HG03045 (cell line): ENCODE results near the gene ISYNA1.

Source experiments
- ATAC-seq: cut with Tn5 transposase; IDR thresholded peaks from one replicate; pipeline ENCODE4 v1.9.1; 2021; ENCODE audit warnings: mild to moderate bottlenecking, moderate library complexity; ENCODE audit not compliant: unreplicated experiment

Gene ISYNA1

DNA sequence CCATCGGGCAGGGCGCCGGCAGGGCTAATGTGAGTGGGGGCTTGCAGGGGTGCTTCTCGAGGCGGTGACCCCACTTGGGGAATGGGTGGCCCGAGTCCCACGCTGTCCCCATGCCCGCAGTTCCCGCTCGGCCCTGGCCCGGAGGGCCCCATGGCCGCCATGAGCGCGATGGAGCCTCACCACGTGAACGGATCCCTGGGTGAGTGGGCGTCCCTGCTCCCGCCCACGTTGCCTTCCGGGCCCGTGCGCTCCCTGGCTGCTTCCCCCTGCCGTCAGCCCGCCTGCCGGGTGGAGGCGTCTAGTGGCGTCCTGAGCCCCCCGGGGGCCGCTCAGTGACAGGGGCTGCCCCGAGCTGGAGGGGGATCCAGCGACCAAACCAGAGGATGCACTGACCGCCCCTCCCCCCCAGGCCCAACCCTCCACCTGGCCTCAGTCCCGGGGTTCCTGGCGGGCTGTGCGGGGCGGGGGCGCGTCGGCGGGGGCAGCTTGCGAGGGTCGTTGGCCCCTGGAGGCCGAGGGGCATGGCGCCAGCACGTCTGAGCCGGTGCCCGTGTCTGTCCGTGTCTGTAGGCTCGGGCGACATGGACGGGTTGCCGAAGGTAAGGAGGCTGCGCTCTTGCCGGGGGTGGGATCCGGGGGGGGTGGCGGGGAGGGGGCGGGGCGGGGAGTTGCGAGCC lies 4.8 kb downstream of the ISYNA1 start:
- ATAC-seq, result no peak

DNA sequence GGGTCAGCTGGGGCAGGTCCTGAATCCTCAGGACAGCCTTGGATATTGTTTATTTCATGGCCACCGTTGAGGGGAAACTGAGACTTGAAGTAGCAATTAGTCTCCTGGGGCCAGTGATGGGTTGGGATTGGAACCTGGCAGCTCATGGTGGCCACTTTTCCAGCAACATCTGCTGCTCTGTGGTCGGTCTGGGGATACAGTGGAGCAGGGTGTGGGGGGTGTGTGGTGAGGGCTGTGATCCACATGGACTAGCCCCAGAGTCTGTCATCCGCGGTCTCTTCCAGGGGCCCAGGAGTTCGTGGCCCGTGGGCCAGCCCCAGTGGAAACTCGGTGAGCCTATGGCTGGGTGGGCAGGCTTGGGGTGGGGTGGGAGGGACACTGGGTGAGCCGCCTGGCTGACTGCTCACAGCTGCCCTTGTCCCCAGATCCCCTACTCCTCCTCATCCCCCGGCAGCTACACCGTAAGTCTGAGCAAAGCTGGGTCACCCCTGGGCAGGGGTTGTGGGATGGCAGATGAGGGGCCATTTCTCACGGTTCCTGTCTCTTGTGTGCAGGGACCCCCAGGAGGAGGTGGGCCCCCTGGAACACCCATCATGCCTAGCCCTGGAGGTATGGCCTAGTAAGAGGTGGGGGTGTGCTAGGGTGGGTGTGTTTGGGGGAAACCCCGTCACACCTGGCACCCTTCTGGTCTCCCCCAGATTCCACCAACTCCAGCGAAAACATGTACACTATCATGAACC lies 5.5 kb downstream of the ISYNA1 start:
- no peak for ATAC-seq

DNA sequence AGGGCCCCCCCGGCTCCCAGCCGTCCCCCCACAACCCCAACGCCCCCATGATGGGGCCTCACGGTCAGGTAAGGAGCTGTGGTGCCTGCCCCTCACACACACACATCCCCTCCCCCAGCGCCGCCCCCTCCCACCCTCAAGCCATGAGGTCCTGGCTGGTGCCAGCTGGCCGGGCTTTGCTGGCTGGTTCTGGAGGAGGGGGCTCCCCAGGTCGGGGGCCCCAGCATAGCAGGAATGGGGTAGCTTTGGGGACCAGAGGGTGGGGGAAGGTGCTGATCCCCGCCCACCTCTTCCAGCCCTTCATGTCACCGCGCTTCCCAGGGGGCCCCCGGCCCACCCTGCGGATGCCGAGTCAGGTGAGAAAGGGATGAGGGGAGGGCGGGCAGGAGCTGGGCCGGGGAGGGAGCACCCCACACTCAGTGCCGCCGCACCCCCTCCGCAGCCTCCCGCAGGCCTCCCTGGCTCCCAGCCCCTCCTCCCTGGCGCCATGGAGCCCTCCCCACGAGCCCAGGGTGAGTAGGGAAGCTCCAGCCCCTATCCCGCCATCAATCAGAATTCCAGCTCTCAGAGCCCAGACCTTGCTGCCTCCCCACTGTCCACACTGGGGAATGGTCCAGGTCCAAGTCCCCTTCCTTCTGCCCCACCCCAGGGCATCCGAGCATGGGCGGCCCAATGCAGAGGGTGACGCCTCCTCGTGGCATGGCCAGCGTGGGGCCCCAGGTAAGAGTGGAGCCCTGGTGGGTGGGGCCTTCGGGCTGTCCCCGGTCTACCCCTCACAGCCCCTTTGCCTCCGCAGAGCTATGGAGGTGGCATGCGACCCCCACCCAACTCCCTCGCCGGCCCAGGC lies 6.4 kb downstream of the ISYNA1 start:
- ATAC-seq, result no peak

DNA sequence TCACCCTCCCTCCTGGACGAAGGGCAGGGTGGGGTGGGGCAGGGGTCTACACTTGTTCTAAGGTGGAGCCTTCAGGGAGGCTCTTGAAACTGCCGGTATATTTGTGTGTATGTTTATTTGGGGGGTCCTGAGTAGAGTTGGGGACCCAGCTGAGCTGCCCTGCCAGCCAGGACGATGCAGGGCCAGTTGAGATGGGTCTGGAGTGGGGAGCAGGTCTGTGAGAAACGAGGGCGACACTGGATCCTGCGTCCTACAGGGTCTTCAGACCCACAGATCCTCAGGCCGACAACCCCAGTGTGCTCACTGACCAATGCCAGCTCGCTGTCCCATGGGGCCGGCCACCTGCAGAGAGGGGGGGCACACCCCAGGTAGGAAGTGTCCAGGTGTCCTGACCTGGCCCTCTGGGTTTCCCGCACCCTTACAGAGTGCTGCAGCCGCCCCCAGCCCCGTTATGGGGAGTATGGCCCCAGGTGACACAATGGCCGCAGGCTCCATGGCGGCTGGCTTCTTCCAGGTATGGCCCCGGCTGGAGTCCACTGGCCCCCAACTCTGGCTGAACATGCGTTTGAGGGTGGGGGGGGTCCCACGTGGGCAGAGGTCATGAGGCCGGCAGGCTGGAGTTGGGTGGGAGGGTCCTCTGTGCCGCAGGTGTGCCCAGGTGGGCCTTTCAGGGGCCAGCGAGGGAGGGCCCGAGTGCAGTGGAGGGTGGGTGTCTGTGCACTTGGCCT lies 7.4 kb downstream of the ISYNA1 start:
- no peak for ATAC-seq

DNA sequence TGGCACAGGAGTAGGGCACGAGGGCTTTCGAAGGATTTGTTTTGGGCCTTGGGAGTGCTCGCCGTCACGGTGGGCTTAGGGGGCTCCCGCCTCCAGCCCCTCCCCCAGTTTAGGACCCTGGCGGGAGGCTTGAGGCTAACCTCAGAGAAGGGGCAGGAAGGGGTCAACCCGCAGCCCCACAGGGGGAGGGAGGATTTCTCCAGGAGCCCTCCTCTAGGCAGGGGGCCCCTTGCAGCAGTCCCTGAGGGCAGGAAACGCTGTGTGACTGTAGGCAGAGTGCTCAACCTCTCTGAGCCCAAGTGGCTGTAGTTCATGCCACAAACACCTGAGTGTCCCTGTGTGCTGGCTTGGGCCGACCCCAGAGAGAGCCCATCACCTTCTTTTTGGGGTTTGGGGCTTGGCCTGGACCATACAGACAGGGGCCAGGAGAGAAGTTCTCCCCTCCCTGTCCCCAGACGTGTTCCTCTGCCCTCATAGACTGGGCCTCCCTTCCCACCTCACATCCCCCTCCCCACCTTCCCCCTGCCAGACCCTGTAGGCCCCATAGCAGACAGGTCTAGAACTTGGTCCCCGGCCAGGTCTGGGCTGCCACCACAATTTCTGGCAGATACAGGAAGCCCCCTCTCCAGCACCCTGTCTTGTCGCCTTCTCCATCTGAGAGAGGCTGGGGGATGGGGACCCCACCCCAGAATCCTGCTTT lies 8.1 kb downstream of the ISYNA1 start:
- ATAC-seq, result no peak

DNA sequence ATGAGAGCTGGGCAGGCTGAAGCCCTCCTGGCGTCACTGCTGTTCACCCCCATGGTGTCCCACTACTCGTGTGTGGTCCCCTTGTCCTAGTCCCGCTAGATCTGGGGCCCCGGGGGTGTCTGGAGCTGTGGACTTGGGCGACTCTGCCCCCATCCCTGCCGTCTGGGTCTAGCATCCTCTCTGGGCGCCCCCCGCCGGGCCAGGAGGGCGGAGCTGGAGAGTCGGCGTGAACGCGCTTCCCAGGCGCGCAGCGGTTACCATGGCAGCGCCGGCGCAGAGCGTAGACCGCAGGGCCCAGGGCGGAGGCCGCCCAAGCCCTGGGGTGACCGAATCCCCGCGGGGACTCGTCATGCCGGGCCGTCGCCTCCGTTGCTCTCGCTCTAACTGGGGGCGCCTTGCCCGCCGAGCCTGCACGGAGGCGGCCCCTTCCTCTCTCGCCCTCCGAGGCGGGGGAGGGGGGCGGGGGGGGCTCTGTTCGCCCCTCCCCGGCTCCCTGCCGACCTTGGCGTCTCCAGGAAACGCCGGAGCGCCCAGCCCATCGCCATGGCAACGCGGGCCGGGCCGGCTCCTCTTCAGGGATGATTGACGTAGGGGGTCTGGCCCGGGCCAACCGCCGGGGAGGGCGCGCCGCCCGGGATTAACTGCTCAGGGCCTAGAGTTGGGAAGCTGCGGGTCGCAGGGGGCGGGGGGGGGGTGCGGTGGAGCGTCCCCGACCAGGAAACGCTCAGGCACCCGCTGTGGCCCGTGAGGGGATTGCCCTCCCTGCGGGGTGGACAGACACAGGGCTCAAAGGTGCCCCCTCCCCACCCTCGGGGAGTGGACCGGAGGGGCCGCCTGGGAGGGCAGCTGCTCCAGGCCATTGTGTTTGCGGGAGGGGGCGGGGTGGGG lies 8.9 kb downstream of the ISYNA1 start:
- ATAC-seq, result no peak

DNA sequence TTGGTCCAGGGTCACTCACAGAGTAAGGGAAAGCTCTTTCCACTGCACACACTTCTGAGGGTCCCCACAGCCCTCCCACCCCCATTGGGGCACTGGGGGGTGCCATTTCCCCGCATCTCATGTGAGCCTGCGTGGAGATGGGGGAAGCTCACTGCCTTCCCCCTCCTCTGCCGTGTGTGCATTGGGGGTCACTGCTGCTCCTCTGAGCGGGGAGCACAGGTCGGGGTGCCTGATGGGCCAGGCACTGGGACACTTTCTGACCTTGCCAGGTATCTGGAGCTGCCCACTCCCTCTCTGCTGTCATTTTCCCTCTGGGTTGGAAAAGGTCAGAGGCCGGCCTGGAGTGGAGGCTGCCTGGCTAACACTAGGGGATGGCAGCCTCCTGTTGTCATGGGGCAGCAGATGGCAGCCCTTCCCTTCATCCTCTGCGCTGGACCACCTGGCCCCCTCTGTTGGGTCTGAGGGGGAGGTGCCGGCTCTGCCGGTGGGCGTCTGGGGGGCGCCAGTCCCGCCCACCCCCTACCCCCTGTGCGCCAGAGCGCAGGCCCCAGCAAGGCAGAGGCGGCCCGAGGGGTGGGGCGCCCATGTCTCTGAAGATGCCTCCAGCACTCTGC lies 9.7 kb downstream of the ISYNA1 start:
- no peak for ATAC-seq

DNA sequence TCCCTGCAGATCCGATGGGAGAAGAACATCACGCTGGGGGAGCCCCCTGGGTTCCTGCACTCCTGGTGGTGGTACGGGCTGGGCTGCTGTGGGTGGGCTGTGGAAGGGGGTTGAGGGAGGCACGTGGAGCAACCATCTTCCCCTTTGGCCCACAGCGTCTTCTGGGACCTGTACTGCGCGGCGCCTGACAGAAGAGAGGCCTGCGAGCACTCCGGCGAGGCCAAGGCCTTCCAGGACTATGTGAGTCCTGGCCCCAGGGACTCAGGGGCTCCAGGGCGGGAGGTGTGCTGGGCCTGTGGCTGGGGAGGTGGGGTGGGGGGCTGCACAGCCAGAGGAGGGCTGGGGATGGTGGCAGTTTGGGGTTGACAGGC lies 10.2 kb downstream of the ISYNA1 start:
- ATAC-seq, result no peak

DNA sequence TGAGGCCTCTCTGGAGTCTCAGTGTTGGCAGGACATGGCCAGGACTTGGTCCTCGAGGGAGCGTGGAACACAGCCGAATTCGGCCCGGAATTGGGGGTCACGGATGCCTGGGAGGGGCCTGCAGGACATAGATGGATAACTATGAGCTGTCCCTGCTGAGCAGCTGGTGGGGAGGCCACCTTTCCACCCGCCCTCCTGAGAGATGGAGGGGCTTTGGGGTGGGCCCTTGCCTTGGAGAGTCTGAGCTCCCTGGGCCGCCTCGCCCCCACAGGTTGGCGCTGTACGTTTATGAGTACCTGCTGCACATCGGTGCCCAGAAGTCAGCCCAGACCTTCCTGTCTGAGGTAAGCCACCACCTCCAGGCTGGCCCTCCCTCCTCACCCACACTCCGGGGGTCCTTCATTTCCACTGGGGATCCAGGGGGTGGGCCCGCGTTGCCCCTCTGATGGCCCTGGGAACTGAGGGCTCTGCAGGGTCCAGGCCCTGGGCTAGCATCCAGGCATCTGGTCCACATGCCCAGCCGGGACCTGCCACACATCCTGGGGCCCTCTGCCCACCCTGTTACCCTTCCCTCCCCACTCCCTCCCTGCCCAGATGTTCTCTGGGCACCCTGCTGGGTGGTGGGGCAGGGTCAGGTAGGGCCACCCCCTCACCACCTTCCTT lies 10.7 kb downstream of the ISYNA1 start:
- ATAC-seq, result no peak

DNA sequence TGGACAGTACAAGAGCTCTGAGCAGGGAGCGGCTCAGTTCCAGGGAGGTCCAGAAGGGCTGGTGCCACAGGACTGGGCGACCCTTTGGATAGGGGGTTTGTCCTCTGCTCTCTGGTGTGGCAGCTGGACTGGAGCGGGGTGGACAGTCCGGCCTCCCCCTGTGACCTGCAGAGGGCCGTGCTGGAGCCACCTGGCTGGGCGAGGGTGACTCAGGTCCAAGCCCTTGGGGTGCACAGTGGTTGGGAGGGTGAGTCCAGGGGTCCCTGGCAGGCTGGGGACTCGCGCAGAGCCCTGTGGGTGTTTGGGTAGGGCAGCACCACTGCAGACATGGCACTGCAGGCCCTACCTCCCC lies 11.5 kb downstream of the ISYNA1 start:
- no peak for ATAC-seq

DNA sequence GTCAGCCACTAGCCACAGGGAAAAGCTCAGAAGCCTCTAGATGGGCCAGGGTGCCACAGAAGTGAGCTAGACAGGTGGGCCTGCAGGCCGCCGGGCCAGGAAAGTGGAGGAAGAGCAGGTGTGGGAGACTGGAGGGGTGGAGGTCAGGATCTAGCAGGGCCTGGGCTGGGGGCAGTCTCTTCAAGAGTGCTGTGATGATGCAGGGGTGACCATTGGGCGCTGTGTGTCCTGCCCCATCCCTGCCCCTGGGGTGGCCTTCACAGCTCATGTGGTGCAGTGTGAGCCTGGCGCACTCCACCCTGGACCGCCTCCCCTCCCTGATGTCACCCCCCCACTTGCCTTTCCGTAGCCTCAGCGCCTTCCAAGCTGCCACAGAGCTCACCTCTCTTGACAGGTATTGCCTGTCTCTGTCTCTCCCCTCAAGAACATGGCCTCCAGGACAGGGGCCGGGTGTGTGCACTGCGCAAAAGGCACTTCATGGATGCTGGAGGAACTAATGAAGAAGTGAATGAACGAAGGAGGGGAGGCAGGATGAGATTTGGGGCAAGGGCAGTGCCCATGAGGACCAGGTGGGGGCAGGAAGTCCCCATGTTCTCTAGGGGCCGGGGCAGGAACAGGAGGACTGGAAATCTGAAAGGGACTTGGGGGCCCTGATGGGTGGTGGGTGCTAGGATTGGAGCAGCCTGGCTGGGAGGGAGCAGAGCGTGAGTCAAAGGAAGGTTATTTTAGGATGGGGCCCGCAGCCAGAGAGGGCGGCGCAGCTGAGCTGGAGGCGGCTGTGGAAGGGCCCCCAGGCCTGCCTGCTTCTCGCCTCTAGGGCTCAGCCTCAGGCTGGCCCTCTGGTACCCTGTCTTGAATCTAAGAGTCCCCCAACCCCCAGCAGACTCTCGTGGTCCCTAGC lies 12.2 kb downstream of the ISYNA1 start:
- ATAC-seq, result no peak

DNA sequence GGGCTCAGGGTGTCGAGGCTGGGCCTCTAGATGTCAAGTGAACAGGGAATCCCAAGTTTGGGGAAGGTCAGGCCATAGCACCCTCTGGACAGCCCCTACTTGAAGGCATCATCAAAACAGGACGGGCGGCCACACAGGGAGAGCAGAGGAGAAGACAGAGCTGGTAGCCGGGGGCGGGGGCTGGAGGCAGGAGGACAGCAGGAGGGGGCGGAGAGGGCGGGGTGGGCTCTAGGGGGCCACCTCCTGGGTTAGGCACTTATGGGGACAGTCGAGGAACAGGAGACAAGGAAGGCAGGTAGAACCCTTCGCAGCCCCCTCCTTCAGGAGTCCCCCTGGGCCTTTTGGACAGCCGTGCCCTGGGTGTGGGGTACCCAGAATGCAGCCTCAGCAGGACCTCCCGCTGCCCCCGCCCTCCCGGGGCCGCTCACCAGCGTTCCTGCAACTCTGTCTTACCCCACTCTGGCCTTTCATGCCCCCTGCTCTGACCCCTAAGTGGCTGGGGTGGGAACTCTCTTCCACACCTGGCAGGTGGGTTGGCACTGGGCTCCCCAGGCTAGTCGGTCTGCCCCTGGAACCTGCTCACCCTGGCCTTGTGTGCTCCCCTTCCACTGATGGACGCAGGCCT lies 12.9 kb downstream of the ISYNA1 start:
- ATAC-seq, result no peak

DNA sequence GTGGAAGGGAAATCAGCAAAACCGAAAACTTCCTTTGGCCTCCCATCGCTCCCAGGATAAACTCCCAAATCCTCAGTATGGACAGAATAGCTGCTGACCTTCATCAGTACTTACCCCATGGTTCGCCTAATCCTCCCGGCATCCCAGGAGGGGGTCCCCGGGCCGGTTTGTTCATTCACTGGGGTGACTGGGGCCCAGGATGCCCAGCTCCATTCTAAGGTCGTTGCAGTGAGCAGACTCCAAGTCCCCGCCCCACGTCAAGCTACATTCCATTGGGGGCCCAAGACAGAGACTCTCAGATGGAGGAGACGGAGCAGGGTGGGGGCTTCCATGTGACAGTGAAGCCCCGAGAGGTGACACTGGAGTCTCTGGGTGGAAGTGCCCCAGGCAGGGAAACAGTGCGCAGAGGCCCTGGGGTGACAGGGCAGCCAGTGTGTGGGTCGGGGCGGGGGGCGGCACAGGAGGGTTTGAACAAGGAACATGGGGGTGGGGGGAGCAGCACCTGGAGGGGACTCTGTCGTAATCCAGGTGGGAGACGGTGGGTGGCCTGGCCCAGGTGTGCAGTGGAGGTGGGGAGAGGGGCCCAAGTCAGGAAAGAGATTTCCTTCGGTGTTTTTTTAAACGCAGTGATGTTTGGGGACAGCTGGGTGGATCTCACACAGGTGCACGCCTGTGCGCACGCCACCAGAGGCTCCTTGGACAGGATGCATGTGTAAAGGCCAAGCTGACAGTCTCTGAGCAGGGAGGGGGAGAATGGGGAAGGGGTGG lies 13.6 kb downstream of the ISYNA1 start:
- no peak for ATAC-seq

DNA sequence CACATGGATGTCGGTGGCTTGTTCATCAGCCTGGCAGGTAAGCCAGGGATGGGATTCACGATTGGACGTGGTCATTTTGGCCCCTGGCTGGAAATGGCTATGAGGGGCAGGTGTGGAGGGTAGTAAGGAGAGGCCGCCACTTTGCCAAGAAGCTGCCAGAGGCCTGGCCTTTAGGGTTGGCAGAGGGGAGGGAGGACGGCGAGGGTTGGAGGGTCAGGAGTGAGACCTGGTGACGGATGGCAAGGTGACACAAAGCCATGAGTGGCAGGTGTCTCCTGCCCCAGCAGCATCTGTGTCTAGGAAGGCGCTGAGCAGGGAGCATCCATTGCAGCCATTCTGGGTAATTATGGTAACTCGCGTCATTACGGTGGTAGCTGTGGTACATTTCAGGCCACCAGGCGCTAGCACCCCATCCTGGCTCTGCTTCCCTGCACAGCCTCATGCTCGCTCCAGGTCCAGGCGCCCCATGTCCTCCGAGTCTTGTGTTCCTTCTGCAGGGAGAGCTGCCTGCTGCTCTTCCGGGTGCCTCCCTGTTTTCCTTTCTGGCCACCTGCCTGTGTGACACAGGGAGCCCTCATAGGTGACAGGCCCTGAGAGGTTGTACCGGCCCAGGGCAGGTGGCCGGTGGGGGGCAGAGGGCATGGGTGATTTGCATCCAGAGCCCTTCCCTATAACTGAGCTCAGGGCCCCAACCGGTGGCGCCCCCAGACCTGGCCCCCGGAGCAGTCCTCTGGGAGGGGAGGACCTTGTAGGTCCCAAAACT lies 14.5 kb downstream of the ISYNA1 start:
- no peak for ATAC-seq

DNA sequence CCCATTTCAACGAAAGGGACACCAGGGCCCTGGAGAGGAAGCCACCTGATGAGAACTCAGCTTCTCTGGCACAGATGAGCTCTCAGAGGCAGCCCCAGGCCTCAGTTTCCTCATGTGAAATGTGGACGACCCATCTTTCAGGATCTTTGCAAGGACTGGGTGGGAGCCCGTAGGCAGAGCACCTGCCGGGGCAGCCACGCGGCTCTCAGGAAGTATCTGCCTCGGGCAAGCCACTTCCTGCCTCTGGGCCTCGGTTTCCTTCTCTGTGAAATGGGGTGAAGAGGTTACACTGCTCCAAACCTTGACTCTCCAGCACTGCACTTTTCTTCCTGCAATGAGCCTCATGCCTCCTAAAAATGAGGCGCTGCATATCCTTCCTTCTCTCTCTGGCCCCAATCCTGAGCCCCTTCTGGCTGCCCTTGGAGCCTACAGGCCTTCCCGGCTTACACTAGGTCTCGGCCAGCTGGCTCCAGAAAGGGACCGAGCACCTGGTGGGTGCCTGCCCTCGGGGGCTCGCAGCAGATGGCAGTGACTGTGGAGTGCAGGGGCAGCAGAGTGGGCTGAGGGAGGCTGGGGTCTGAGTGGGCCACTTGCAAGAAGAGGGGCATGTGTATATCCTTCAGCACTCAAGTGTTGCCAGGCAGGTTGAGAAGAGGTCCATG lies 15.3 kb downstream of the ISYNA1 start:
- ATAC-seq, result no peak
